IPS-18a (cell line): ENCODE data around the gene ITPR3.

Experiments used
- H3K27ac ChIP-seq: one replicate; pipeline ENCODE4 v1.5.1; 2013; ENCODE audit warnings: low read length
- H3K27me3 ChIP-seq: one replicate; pipeline ENCODE4 v1.6.1; 2013; ENCODE audit warnings: mild to moderate bottlenecking, low read length; ENCODE audit not compliant: control insufficient read depth, insufficient read depth
- H3K36me3 ChIP-seq: one replicate; pipeline ENCODE4 v1.6.1; 2013; ENCODE audit warnings: low read depth, low read length; ENCODE audit not compliant: control insufficient read depth
- H3K4me1 ChIP-seq: one replicate; pipeline ENCODE4 v1.6.1; 2013; ENCODE audit warnings: low read depth, low read length; ENCODE audit not compliant: control insufficient read depth
- H3K4me3 ChIP-seq: one replicate; pipeline ENCODE4 v1.5.1; 2013; ENCODE audit warnings: low read length
- H3K9ac ChIP-seq: one replicate; pipeline ENCODE4 v1.6.1; 2013; ENCODE audit warnings: mild to moderate bottlenecking, low read length, moderate library complexity
- H3K9me3 ChIP-seq: one replicate; pipeline ENCODE4 v1.6.1; 2013; ENCODE audit warnings: low read depth, low read length; ENCODE audit not compliant: control insufficient read depth

The ITPR3 gene

GRCh38 chr6:33722103-33722623 lies 101.0 kb downstream of the ITPR3 start:
- Histone ChIP-seq H3K9me3 (no peaks in the 10 kb centered on the region), H3K4me3 (no peak overlapping the region), H3K27me3 (no peaks in the 10 kb centered on the region), H3K27ac (no peak overlapping the region), H3K36me3 (no peaks in the 10 kb centered on the region), H3K4me1 (peaks cover 15% of the 10 kb centered on the region), H3K9ac (no peak overlapping the region)

GRCh38 chr6:33723371-33724085 lies 102.4 kb downstream of the ITPR3 start:
- no peak overlapping the region for H3K9ac ChIP-seq
- peaks cover 15% of the 10 kb centered on the region for H3K4me1 ChIP-seq
- no peaks in the 10 kb centered on the region for H3K9me3 ChIP-seq
- no peak overlapping the region for H3K4me3 ChIP-seq
- no peaks in the 10 kb centered on the region for H3K36me3 ChIP-seq
- H3K27me3 ChIP-seq: no peaks in the 10 kb centered on the region
- no peak overlapping the region for H3K27ac ChIP-seq

GRCh38 chr6:33724102-33725023 lies 103.2 kb downstream of the ITPR3 start:
- no peak overlapping the region for H3K4me3 ChIP-seq
- H3K27ac ChIP-seq: no peak overlapping the region
- peaks cover 15% of the 10 kb centered on the region for H3K4me1 ChIP-seq
- H3K9me3 ChIP-seq: no peaks in the 10 kb centered on the region
- H3K9ac ChIP-seq: no peak overlapping the region
- no peaks in the 10 kb centered on the region for H3K36me3 ChIP-seq
- H3K27me3 ChIP-seq: no peaks in the 10 kb centered on the region

- H3K9me3 ChIP-seq: no peaks in the 10 kb centered on the region
- H3K27me3 ChIP-seq: no peaks in the 10 kb centered on the region
- H3K27ac ChIP-seq: no peak overlapping the region
- no peak overlapping the region for H3K9ac ChIP-seq
- no peaks in the 10 kb centered on the region for H3K36me3 ChIP-seq
- no peak overlapping the region for H3K4me3 ChIP-seq
- peaks cover 15% of the 10 kb centered on the region for H3K4me1 ChIP-seq
These were observed 104.1 kb downstream of the ITPR3 start for GRCh38 chr6:33725222-33725621.

GRCh38 chr6:33725891-33726673 lies 105.0 kb downstream of the ITPR3 start:
- Histone ChIP-seq H3K27me3 (no peaks in the 10 kb centered on the region), H3K36me3 (no peaks in the 10 kb centered on the region), H3K4me1 (peaks cover 15% of the 10 kb centered on the region), H3K9ac (no peak overlapping the region), H3K27ac (no peak overlapping the region), H3K9me3 (no peaks in the 10 kb centered on the region), H3K4me3 (no peak overlapping the region)

- H3K27ac ChIP-seq: no peak overlapping the region
- no peaks in the 10 kb centered on the region for H3K9me3 ChIP-seq
- H3K4me1 ChIP-seq: peaks cover 15% of the 10 kb centered on the region
- no peak overlapping the region for H3K4me3 ChIP-seq
- H3K9ac ChIP-seq: no peak overlapping the region
- H3K27me3 ChIP-seq: no peaks in the 10 kb centered on the region
- H3K36me3 ChIP-seq: no peaks in the 10 kb centered on the region
These were observed 105.6 kb downstream of the ITPR3 start for GRCh38 chr6:33726696-33727095.

GRCh38 chr6:33727126-33727525 lies 106.0 kb downstream of the ITPR3 start:
- peaks cover 15% of the 10 kb centered on the region for H3K4me1 ChIP-seq
- no peaks in the 10 kb centered on the region for H3K27me3 ChIP-seq
- H3K9me3 ChIP-seq: no peaks in the 10 kb centered on the region
- no peaks in the 10 kb centered on the region for H3K36me3 ChIP-seq
- no peak overlapping the region for H3K27ac ChIP-seq
- H3K9ac ChIP-seq: no peak overlapping the region
- no peak overlapping the region for H3K4me3 ChIP-seq

- Histone ChIP-seq H3K9me3 (no peaks in the 10 kb centered on the region), H3K27ac (no peak overlapping the region), H3K4me3 (no peak overlapping the region), H3K4me1 (peaks cover 15% of the 10 kb centered on the region), H3K36me3 (no peaks in the 10 kb centered on the region), H3K9ac (no peak overlapping the region), H3K27me3 (no peaks in the 10 kb centered on the region)
These were observed 106.8 kb downstream of the ITPR3 start for GRCh38 chr6:33727932-33728331.

- no peak overlapping the region for H3K4me3 ChIP-seq
- H3K36me3 ChIP-seq: no peaks in the 10 kb centered on the region
- H3K9me3 ChIP-seq: no peaks in the 10 kb centered on the region
- H3K27ac ChIP-seq: no peak overlapping the region
- peaks cover 15% of the 10 kb centered on the region for H3K4me1 ChIP-seq
- no peaks in the 10 kb centered on the region for H3K27me3 ChIP-seq
- H3K9ac ChIP-seq: no peak overlapping the region
These were observed 107.3 kb downstream of the ITPR3 start for GRCh38 chr6:33728438-33728837.

GRCh38 chr6:33729059-33729458 lies 107.9 kb downstream of the ITPR3 start:
- Histone ChIP-seq H3K4me1 (peaks cover 13% of the 10 kb centered on the region), H3K27me3 (no peaks in the 10 kb centered on the region), H3K9ac (no peak overlapping the region), H3K36me3 (no peaks in the 10 kb centered on the region), H3K27ac (no peak overlapping the region), H3K9me3 (no peaks in the 10 kb centered on the region), H3K4me3 (no peak overlapping the region)

- Histone ChIP-seq H3K4me1 (peaks cover 1% of the 10 kb centered on the region), H3K27me3 (no peaks in the 10 kb centered on the region), H3K9ac (no peak overlapping the region), H3K4me3 (no peak overlapping the region), H3K36me3 (no peaks in the 10 kb centered on the region), H3K9me3 (no peaks in the 10 kb centered on the region), H3K27ac (no peak overlapping the region)
These were observed 109.5 kb downstream of the ITPR3 start for GRCh38 chr6:33730611-33731010.
